HTR-8/SVneo (cell line): ENCODE results near the gene PMPCA.

Experiments used
- DNase-seq: peaks from one replicate; pipeline ENCODE4 v3.0.0; 2011; ENCODE audit warnings: low spot score, mixed read lengths; ENCODE audit not compliant: insufficient read length
- FAIRE-seq: peaks from 2 replicates; lab custom pipeline; 2011; peaks lifted over from hg19 to GRCh38; lab: Jason Lieb, UNC

The PMPCA gene

GRCh38 chr9:136373300-136374182, 36.9 kb upstream of the PMPCA start, which contains the start of gene CARD9:
CARD9 (minus strand) TSS chr9:136373669; CDS start chr9:136372078, 1,591 bp downstream.
- FAIRE-seq (no peak), DNase-seq (no peak)

GRCh38 chr9:136374183-136374575, 36.3 kb upstream of the PMPCA start:
- no peak for DNase-seq
- FAIRE-seq, result no peak

GRCh38 chr9:136375096-136375495, 35.4 kb upstream of the PMPCA start:
- DNase-seq (no peak), FAIRE-seq (no peak)

GRCh38 chr9:136376457-136376856, 34.0 kb upstream of the PMPCA start:
- FAIRE-seq (no peak), DNase-seq (no peak)

- no peak for FAIRE-seq
- no peak for DNase-seq
These were observed 32.9 kb upstream of the PMPCA start for GRCh38 chr9:136377341-136378169.

GRCh38 chr9:136378170-136379002, 32.1 kb upstream of the PMPCA start:
- FAIRE-seq, result no peak

GRCh38 chr9:136379003-136379287, 31.5 kb upstream of the PMPCA start:
- FAIRE-seq (no peak), DNase-seq (no peak)

More at GRCh38 chr9:136378170-136379002, 32.1 kb upstream of the PMPCA start:
- no peak for DNase-seq

- FAIRE-seq, result no peak
- no peak for DNase-seq
These were observed 31.1 kb upstream of the PMPCA start for GRCh38 chr9:136379401-136379800.

GRCh38 chr9:136379891-136380290, 30.6 kb upstream of the PMPCA start:
- FAIRE-seq, result no peak
- no peak for DNase-seq

- DNase-seq, result no peak
- no peak for FAIRE-seq
These were observed 30.1 kb upstream of the PMPCA start for GRCh38 chr9:136380381-136380780.

- FAIRE-seq, result no peak
- DNase-seq, result no peak
These were observed 29.1 kb upstream of the PMPCA start for GRCh38 chr9:136381311-136381710.

GRCh38 chr9:136381966-136382513, 28.4 kb upstream of the PMPCA start:
- DNase-seq (no peak), FAIRE-seq (no peak)

- no peak for FAIRE-seq
- no peak for DNase-seq
These were observed 27.0 kb upstream of the PMPCA start for GRCh38 chr9:136383436-136383835.

GRCh38 chr9:136385015-136385414, 25.4 kb upstream of the PMPCA start:
- FAIRE-seq (no peak), DNase-seq (no peak)

- no peak for DNase-seq
These were observed 24.4 kb upstream of the PMPCA start for GRCh38 chr9:136386018-136386417.

GRCh38 chr9:136387217-136387616, 23.2 kb upstream of the PMPCA start:
- DNase-seq (no peak), FAIRE-seq (no peak)

More at GRCh38 chr9:136386018-136386417, 24.4 kb upstream of the PMPCA start:
- FAIRE-seq, result no peak

GRCh38 chr9:136389396-136389795, 21.1 kb upstream of the PMPCA start:
- FAIRE-seq (no peak), DNase-seq (no peak)

GRCh38 chr9:136391737-136392537, 18.5 kb upstream of the PMPCA start:
- FAIRE-seq, result no peak
- no peak for DNase-seq
